Astrocyte (in vitro differentiated cells and primary cell): ENCODE data around the gene AQP12B. TPM values are rescaled to one million over a fixed set of nuclear protein-coding genes. Genes with fewer than 3 reads are reported as not detected.

Experiments
- DNase-seq: peaks from one replicate; pipeline ENCODE4 v3.0.0-alpha.2; 2010; ENCODE audit warnings: low read depth
- FAIRE-seq: peaks from 2 replicates; lab custom pipeline; 2011; peaks lifted over from hg19 to GRCh38; lab: Jason Lieb, UNC
- H2AFZ ChIP-seq: 2 replicates; pipeline ENCODE4 v1.6.0; 2012; ENCODE audit warnings: low read depth, low read length, inconsistent platforms
- H3K27ac ChIP-seq: 2 replicates; pipeline ENCODE4 v1.5.1; 2011; ENCODE audit warnings: low read depth, low read length, inconsistent platforms
- H3K27me3 ChIP-seq: 2 replicates; pipeline ENCODE4 v1.6.0; 2011; ENCODE audit warnings: low read length, inconsistent platforms; ENCODE audit not compliant: insufficient read depth
- H3K36me3 ChIP-seq: 2 replicates; pipeline ENCODE4 v1.5.1; 2011; ENCODE audit warnings: low read length, inconsistent platforms; ENCODE audit not compliant: insufficient read depth
- H3K4me1 ChIP-seq: 2 replicates; pipeline ENCODE4 v1.5.1; 2011; ENCODE audit warnings: low read length, inconsistent platforms; ENCODE audit not compliant: insufficient read depth
- H3K4me2 ChIP-seq: 2 replicates; pipeline ENCODE4 v1.6.0; 2012; ENCODE audit warnings: low read length, inconsistent platforms
- H3K4me3 ChIP-seq: 2 replicates; pipeline ENCODE4 v1.5.1; 2011; ENCODE audit warnings: low read depth, mild to moderate bottlenecking, low read length, inconsistent platforms; ENCODE audit not compliant: insufficient read depth
- H3K79me2 ChIP-seq: 2 replicates; pipeline ENCODE4 v1.6.0; 2012; ENCODE audit warnings: mild to moderate bottlenecking, low read length, inconsistent platforms; ENCODE audit not compliant: insufficient read depth
- H3K9ac ChIP-seq: 2 replicates; pipeline ENCODE4 v1.6.0; 2012; ENCODE audit warnings: mild to moderate bottlenecking, low read length, inconsistent platforms
- H3K9me3 ChIP-seq: 2 replicates; pipeline ENCODE4 v1.5.1; 2012; ENCODE audit warnings: low read depth, mild to moderate bottlenecking, low read length, inconsistent platforms; ENCODE audit not compliant: insufficient read depth
- H4K20me1 ChIP-seq: 2 replicates; pipeline ENCODE4 v1.6.0; 2012; ENCODE audit warnings: low read length, inconsistent platforms; ENCODE audit not compliant: insufficient read depth
- H3K27ac Mint-ChIP-seq: one replicate; pipeline ENCODE4 v1.8.0; 2021; ENCODE audit warnings: mild to moderate bottlenecking, mixed read lengths; ENCODE audit not compliant: unreplicated experiment
- H3K27me3 Mint-ChIP-seq: one replicate; pipeline ENCODE4 v1.8.0; 2021; ENCODE audit warnings: low read depth, mixed read lengths; ENCODE audit not compliant: unreplicated experiment
- H3K36me3 Mint-ChIP-seq: one replicate; pipeline ENCODE4 v1.8.0; 2021; ENCODE audit warnings: low read depth, mixed read lengths; ENCODE audit not compliant: unreplicated experiment
- H3K4me1 Mint-ChIP-seq: one replicate; pipeline ENCODE4 v1.8.0; 2021; ENCODE audit warnings: low read depth, mixed read lengths; ENCODE audit not compliant: unreplicated experiment
- H3K4me3 Mint-ChIP-seq: one replicate; pipeline ENCODE4 v1.8.0; 2021; ENCODE audit warnings: mild to moderate bottlenecking, moderate library complexity, mixed read lengths; ENCODE audit not compliant: unreplicated experiment
- H3K9me3 Mint-ChIP-seq: one replicate; pipeline ENCODE4 v1.8.0; 2021; ENCODE audit warnings: mild to moderate bottlenecking, mixed read lengths; ENCODE audit not compliant: unreplicated experiment
- EZH2 ChIP-seq: IDR thresholded peaks from 2 replicates; pipeline ENCODE4 v1.6.1; 2012; ENCODE audit warnings: mild to moderate bottlenecking, low read length, inconsistent platforms; ENCODE audit not compliant: insufficient read depth
- total RNA-seq: library from RNA; stranded (reverse); gene quantifications from 2 replicates; pipeline ENCODE4 v1.2.1, GENCODE V29; 2021
- TF ChIP-seq, protein P1 (sequence below): IDR thresholded peaks from 2 replicates; pipeline ENCODE4 v1.5.1; 2011; ENCODE audit warnings: low read depth, mild to moderate bottlenecking, inconsistent platforms, low read length, moderate library complexity; ENCODE audit not compliant: insufficient read depth

AQP12B gene
- total RNA-seq, 1 donor from 2014 or later = not detected

DNA sequence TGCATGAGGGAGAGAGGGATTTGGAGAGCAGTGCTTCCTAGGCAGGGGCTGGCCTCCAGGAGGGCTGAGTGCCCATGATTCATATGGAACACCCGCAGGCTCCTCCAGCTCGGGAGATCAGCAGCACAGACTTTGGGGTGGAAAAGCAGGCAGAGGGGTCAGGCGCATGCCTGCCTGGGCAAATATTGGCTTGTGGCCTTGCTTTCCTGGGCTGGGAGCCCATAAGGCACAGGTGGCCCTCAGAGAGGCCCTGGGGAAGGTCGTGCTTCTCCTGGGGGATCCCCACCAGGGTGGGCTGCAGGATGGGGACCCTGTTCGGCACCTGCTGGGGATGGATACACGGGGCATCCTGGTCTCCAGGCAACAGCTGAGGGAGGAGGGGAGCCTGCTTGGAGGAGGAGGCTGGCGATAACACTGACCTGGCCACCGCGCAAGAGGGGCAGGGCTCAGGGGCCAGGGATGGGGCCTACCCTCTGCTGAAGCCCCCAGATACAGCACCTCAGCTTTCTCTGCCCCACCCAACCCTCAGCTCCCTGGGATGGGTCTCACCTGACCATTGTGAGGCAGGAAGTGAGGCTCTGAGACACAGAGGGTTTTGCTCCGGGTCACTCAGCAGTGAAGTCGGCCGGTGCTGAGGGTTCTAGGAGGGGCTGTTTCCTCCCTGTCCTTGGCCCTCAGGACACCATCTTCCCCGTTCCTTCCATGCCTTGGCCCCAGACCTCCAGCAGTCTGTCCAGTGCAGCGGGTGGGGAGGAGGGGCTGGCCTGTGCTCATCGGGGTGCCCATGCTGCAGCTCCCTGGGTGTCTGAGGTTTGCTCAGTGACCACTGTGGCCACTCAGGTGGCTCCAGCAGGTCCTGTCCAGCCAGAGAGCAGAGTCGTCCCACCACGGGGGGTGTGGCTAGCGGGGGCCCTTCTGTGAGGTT is 21.0 kb upstream of the AQP12B start:
- no peaks in the 10 kb centered on the region for H3K79me2 ChIP-seq
- no peak for FAIRE-seq
- H4K20me1 ChIP-seq = no peaks in the 10 kb centered on the region
- H3K36me3 ChIP-seq = no peaks in the 10 kb centered on the region
- H3K4me3 ChIP-seq = no peak overlapping the region
- H3K4me2 ChIP-seq = no peak overlapping the region
- no peaks in the 10 kb centered on the region for H3K4me1 ChIP-seq
- peaks cover 15% of the 10 kb centered on the region for H3K27me3 ChIP-seq
- H3K9me3 ChIP-seq = no peaks in the 10 kb centered on the region
- Mint-ChIP-seq H3K4me3 (peak overlapping the region; percentile 2), H3K9me3 (no peaks in the 10 kb centered on the region), H3K4me1 (no peaks in the 10 kb centered on the region), H3K36me3 (no peaks in the 10 kb centered on the region), H3K27me3 (peaks cover 32% of the 10 kb centered on the region), H3K27ac (no peak overlapping the region)
- no peak overlapping the region for H2AFZ ChIP-seq
- no peak overlapping the region for H3K9ac ChIP-seq
- TF ChIP-seq, protein P1, sequence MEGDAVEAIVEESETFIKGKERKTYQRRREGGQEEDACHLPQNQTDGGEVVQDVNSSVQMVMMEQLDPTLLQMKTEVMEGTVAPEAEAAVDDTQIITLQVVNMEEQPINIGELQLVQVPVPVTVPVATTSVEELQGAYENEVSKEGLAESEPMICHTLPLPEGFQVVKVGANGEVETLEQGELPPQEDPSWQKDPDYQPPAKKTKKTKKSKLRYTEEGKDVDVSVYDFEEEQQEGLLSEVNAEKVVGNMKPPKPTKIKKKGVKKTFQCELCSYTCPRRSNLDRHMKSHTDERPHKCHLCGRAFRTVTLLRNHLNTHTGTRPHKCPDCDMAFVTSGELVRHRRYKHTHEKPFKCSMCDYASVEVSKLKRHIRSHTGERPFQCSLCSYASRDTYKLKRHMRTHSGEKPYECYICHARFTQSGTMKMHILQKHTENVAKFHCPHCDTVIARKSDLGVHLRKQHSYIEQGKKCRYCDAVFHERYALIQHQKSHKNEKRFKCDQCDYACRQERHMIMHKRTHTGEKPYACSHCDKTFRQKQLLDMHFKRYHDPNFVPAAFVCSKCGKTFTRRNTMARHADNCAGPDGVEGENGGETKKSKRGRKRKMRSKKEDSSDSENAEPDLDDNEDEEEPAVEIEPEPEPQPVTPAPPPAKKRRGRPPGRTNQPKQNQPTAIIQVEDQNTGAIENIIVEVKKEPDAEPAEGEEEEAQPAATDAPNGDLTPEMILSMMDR = no peak
- no peak for TF ChIP-seq EZH2
- H3K27ac ChIP-seq = no peak overlapping the region
- DNase-seq = no peak

DNA sequence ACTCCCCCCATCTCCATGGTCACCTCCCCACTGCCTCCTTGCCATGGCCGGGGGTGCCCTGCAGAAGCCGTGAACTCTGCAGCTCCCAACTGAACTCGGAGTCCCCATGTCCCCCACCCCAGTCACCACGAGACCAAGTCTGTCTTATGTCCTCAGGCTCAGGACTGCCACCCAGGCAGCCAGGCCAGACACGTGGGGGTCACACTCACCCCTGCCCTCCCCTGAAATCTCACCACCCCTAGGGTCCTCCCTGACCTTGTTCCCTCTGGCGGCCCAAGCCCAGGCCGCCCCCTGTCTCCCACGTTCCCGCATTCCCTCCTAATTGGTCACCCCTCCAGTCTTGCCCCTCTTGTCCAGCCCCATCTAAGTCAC is 19.9 kb upstream of the AQP12B start:
- DNase-seq (no peak), FAIRE-seq (no peak)
- Histone ChIP-seq H3K9ac (no peak overlapping the region), H3K4me1 (no peaks in the 10 kb centered on the region), H3K36me3 (no peaks in the 10 kb centered on the region), H3K27me3 (peaks cover 10% of the 10 kb centered on the region), H3K79me2 (no peaks in the 10 kb centered on the region), H3K4me3 (no peak overlapping the region), H3K9me3 (no peaks in the 10 kb centered on the region), H3K4me2 (no peak overlapping the region), H2AFZ (no peak overlapping the region), H3K27ac (no peak overlapping the region), H4K20me1 (no peaks in the 10 kb centered on the region)
- Mint-ChIP-seq H3K4me3 (no peak overlapping the region), H3K4me1 (no peaks in the 10 kb centered on the region), H3K9me3 (no peaks in the 10 kb centered on the region), H3K36me3 (no peaks in the 10 kb centered on the region), H3K27ac (no peak overlapping the region), H3K27me3 (peaks cover 26% of the 10 kb centered on the region)
- TF ChIP-seq, protein P1 = no peak
- TF ChIP-seq EZH2 = no peak
